Hepatocyte (in vitro differentiated cells): Measurements from ENCODE around the gene IL4R.

Experiments used
- CTCF ChIP-seq: fragments of 200-600 bp; sonication (generic); IDR thresholded peaks from 2 replicates; pipeline ENCODE4 v1.5.1; 2016; ENCODE audit warnings: antibody characterized with exemption, mild to moderate bottlenecking; ENCODE audit not compliant: poor library complexity
- EZH2phosphoT487 ChIP-seq: fragments of 200-600 bp; sonication (generic); IDR thresholded peaks from one replicate; pipeline ENCODE4 v1.6.1; 2018; ENCODE audit warnings: antibody characterized with exemption, mild to moderate bottlenecking, low read depth, moderate library complexity; ENCODE audit not compliant: unreplicated experiment, severe bottlenecking

- no peak for TF ChIP-seq CTCF
- TF ChIP-seq EZH2phosphoT487, result no peak
Observed at GRCh38 chr16:27399969-27400368, 86.2 kb downstream of the IL4R start.
